Gastroesophageal sphincter (tissue), 4 donors: ENCODE data around the gene HCFC1R1. TPM values are rescaled to one million over a fixed set of nuclear protein-coding genes. Genes with fewer than 3 reads are reported as not detected.

Experiments
- ATAC-seq: fragments of 150-250 bp; one replicate; pipeline ENCODE4 v1.9.1; 2016; ENCODE audit warnings: mild to moderate bottlenecking, moderate library complexity
- H3K27ac ChIP-seq, 4 donors: fragments of 200-600 bp; sonication (generic) in 3 of 4; 1 replicate in 3 of 4; 2 replicates in 1 of 4; pipeline ENCODE4 v1.5.1; 2016 to 2019
- H3K27me3 ChIP-seq: fragments of 200-600 bp; sonication (generic); one replicate; pipeline ENCODE4 v1.5.1; 2019
- H3K36me3 ChIP-seq, 2 donors: fragments of 200-600 bp; sonication (generic); one replicate each; pipeline ENCODE4 v1.5.1; 2019; ENCODE audit warnings: control low read depth in 1 of 2
- H3K4me1 ChIP-seq, 3 donors: fragments of 200-600 bp; sonication (generic); 1 replicate in 2 of 3; 2 replicates in 1 of 3; pipeline ENCODE4 v1.5.1; 2016 to 2019; ENCODE audit warnings: control low read depth in 2 of 3
- H3K4me3 ChIP-seq, 2 donors: fragments of 200-600 bp; sonication (generic); one replicate each; pipeline ENCODE4 v1.5.1; 2019; ENCODE audit warnings: mild to moderate bottlenecking in 1 of 2, moderate library complexity in 1 of 2
- H3K9me3 ChIP-seq, 3 donors: fragments of 200-600 bp; sonication (generic); one replicate each; pipeline ENCODE4 v1.5.1; 2017 to 2019; ENCODE audit warnings: control low read depth in 2 of 3
- EP300 ChIP-seq: sonication (generic); formaldehyde crosslinking; IDR thresholded peaks from one replicate; pipeline ENCODE4 v1.6.1; 2017; ENCODE audit warnings: antibody characterized with exemption, mild to moderate bottlenecking
- POLR2A ChIP-seq, 2 donors: fragments of 450-650 bp; IDR thresholded peaks; one replicate each; pipeline ENCODE4 v1.6.1; 2017; ENCODE audit warnings: antibody characterized with exemption in 2 of 2, mild to moderate bottlenecking in 2 of 2, moderate library complexity in 1 of 2
- POLR2AphosphoS5 ChIP-seq: sonication (generic); formaldehyde crosslinking; IDR thresholded peaks from one replicate; pipeline ENCODE4 v1.6.1; 2017; ENCODE audit warnings: antibody characterized with exemption
- WGBS, 2 donors: methylation state at CpG; one replicate each; pipeline ENCODE4 v1.1.5; 2018; ENCODE audit warnings: low coverage in 1 of 2; 5-methylcytosine and 5-hydroxymethylcytosine counted together
- total RNA-seq, 4 donors: library from RNA; depleted of rRNA; stranded (reverse); fragments of >200 nt; gene quantifications; one replicate each; pipeline ENCODE4 v1.1.0, GENCODE V29; 2016
- TF ChIP-seq, protein P1 (sequence below), 4 experiments: fragments of 200-600 bp in 2 of 4; fragments of 450-650 bp in 2 of 4; sonication (generic) in 1 of 4; IDR thresholded peaks; one replicate each; pipeline ENCODE4 v1.5.1; 2017 to 2019; ENCODE audit warnings: antibody characterized with exemption in 4 of 4, mild to moderate bottlenecking in 2 of 4, moderate library complexity in 2 of 4

HCFC1R1 gene
- total RNA-seq, 4 donors from 2014 or later, result 20.1 to 94.9 (median 40.5) TPM

DNA sequence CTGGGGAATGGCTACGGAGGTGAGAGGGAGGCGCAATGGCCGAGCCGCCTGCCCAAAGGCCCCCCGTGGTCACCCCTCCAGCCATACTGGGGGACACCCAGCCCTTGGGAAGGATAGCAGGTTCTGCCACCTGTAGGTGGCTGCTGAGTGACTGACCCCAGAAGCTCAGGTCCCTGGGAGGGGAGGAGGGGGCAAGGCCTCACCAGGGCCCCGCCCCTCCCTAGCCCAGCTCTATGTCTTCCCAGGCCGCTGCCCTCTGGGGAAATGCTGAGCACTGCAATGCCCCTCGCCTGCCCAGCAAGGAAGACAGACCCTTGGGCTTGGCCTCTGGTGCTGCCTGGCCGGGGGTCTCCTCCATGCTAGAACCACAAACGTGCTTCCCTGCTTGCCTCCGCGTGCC is 22.4 kb downstream of the HCFC1R1 start:
- no peak for TF ChIP-seq POLR2AphosphoS5
- TF ChIP-seq, protein P1, sequence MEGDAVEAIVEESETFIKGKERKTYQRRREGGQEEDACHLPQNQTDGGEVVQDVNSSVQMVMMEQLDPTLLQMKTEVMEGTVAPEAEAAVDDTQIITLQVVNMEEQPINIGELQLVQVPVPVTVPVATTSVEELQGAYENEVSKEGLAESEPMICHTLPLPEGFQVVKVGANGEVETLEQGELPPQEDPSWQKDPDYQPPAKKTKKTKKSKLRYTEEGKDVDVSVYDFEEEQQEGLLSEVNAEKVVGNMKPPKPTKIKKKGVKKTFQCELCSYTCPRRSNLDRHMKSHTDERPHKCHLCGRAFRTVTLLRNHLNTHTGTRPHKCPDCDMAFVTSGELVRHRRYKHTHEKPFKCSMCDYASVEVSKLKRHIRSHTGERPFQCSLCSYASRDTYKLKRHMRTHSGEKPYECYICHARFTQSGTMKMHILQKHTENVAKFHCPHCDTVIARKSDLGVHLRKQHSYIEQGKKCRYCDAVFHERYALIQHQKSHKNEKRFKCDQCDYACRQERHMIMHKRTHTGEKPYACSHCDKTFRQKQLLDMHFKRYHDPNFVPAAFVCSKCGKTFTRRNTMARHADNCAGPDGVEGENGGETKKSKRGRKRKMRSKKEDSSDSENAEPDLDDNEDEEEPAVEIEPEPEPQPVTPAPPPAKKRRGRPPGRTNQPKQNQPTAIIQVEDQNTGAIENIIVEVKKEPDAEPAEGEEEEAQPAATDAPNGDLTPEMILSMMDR (IDR thresholded peaks at IDR 0.05), result no peak
- no peak for TF ChIP-seq POLR2A (IDR thresholded peaks at IDR 0.05)
- no peak for TF ChIP-seq EP300
- no peak for ATAC-seq
- H3K27ac ChIP-seq, result no peak overlapping the region
- H3K4me3 ChIP-seq, result no peak overlapping the region
- H3K27me3 ChIP-seq, result peaks cover 64% of the 10 kb centered on the region
- H3K4me1 ChIP-seq, result peaks cover 0 to 11% (median 4%) of the 10 kb centered on the region in 3 donors
- no CpG with 5 or more reads among the region's 12 CpGs for WGBS, 2 donors
- no peaks in the 10 kb centered on the region for H3K9me3 ChIP-seq
- H3K36me3 ChIP-seq, result no peaks in the 10 kb centered on the region

- H3K4me3 ChIP-seq, result no peak overlapping the region
- H3K36me3 ChIP-seq, result no peaks in the 10 kb centered on the region
- H3K9me3 ChIP-seq, result no peaks in the 10 kb centered on the region
- H3K27me3 ChIP-seq, result peaks cover 64% of the 10 kb centered on the region
- peaks cover 0 to 11% (median 4%) of the 10 kb centered on the region in 3 donors for H3K4me1 ChIP-seq
- TF ChIP-seq POLR2A (IDR thresholded peaks at IDR 0.05) (no peak), POLR2AphosphoS5 (no peak), EP300 (no peak)
- TF ChIP-seq, protein P1 (IDR thresholded peaks at IDR 0.05), result no peak
- no peak overlapping the region for H3K27ac ChIP-seq
- WGBS, 2 donors, result 76% methylated on average over 2 of the region's 4 CpGs; no CpG with 5 or more reads in 1 of the 2 donors
- ATAC-seq, result no peak
These were observed 23.2 kb downstream of the HCFC1R1 start for GRCh38 chr16:3000540-3000939.

DNA sequence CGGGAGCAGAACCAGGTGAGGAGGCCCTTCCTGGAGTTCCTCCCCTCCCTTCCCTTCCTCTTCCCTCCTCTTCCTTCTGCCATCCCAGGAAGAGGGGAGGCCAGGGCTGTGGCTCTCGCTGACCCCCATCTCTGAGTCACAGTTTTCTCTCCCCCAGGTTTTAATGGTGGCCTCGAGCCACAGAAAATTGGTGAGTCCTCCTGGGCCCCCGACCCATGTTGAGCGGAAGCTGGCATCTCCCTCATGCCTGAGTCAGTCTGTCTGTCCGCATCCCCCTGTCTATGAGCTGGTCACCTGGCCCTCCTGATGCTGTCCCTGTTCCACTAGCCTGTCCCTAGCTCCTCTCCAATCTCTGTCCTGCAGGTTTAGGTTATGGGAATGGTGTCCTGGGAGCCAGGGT is 23.8 kb downstream of the HCFC1R1 start:
- H3K27ac ChIP-seq, result no peak overlapping the region
- peaks cover 64% of the 10 kb centered on the region for H3K27me3 ChIP-seq
- no peaks in the 10 kb centered on the region for H3K36me3 ChIP-seq
- no peaks in the 10 kb centered on the region for H3K9me3 ChIP-seq
- TF ChIP-seq EP300 (no peak), POLR2A (IDR thresholded peaks at IDR 0.05) (no peak), POLR2AphosphoS5 (no peak)
- TF ChIP-seq, protein P1 (IDR thresholded peaks at IDR 0.05), result no peak
- peaks cover 0 to 9% (median 2%) of the 10 kb centered on the region in 3 donors for H3K4me1 ChIP-seq
- H3K4me3 ChIP-seq, result no peak overlapping the region
- ATAC-seq, result no peak
- WGBS, 2 donors, result 75 to 82% methylated on average over 6 of the region's 6 CpGs

DNA sequence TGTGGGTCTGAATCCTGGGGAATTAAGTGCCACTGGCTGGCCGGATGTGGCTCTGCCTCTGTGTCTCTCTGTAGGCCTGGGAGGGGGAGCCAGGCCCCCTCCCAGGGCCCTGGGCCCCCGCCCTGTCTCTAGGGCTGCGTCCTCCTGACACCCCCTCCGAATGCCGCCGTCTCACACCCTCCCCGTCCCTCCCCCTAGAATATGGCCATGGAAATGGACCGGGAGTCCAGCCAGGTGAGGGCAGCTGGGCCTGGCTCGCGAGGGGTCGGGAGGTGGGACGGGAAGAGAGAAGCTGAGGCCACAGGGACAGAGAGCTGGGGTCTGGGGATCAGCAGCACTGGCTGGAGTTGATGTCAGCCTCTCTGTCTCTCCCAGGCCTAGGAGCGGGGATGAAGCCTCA is 27.4 kb downstream of the HCFC1R1 start:
- no peak overlapping the region for H3K4me3 ChIP-seq
- TF ChIP-seq POLR2A (IDR thresholded peaks at IDR 0.05) (no peak), POLR2AphosphoS5 (no peak), EP300 (no peak)
- TF ChIP-seq, protein P1 (IDR thresholded peaks at IDR 0.05), result no peak
- no peak for ATAC-seq
- H3K36me3 ChIP-seq, result no peaks in the 10 kb centered on the region
- no peak overlapping the region for H3K27ac ChIP-seq
- no CpG with 5 or more reads among the region's 13 CpGs for WGBS, 2 donors
- no peaks in the 10 kb centered on the region for H3K9me3 ChIP-seq
- no peaks in the 10 kb centered on the region for H3K4me1 ChIP-seq
- peaks cover 60% of the 10 kb centered on the region for H3K27me3 ChIP-seq

- Histone ChIP-seq H3K4me1 (no peaks in the 10 kb centered on the region), H3K36me3 (no peaks in the 10 kb centered on the region), H3K27me3 (peaks cover 62% of the 10 kb centered on the region), H3K27ac (no peak overlapping the region), H3K9me3 (no peaks in the 10 kb centered on the region), H3K4me3 (no peak overlapping the region)
- no peak for ATAC-seq
- TF ChIP-seq EP300, result no peak
- TF ChIP-seq, protein P1 (IDR thresholded peaks at IDR 0.05), result no peak
- no peak for TF ChIP-seq POLR2A (IDR thresholded peaks at IDR 0.05)
- TF ChIP-seq POLR2AphosphoS5, result no peak
- 61% methylated on average over 7 of the region's 14 CpGs; no CpG with 5 or more reads in 1 of the 2 donors for WGBS, 2 donors
These were observed 31.2 kb downstream of the HCFC1R1 start for GRCh38 chr16:2992383-2993081.
